ES-I3 (cell line): ENCODE measurements around the gene DDX10.
"Not testable (repeated sequence)": the region's sequence is repeated elsewhere in the genome, so short reads cannot be mapped to it uniquely, and the experiment has no call there.

Experiments
- H3K36me3 ChIP-seq: 2 replicates; pipeline ENCODE4 v1.6.1; 2013; ENCODE audit warnings: mild to moderate bottlenecking, low read length, control low read depth, moderate library complexity; ENCODE audit not compliant: insufficient read depth
- H3K4me1 ChIP-seq: 2 replicates; pipeline ENCODE4 v1.6.1; 2013; ENCODE audit warnings: mild to moderate bottlenecking, control low read depth, low read length; ENCODE audit not compliant: insufficient read depth
- H3K9ac ChIP-seq: 2 replicates; pipeline ENCODE4 v1.6.1; 2013; ENCODE audit warnings: low read depth, mild to moderate bottlenecking, low read length, moderate library complexity
- H3K9me3 ChIP-seq: 2 replicates; pipeline ENCODE4 v1.6.1; 2013; ENCODE audit warnings: mild to moderate bottlenecking, low read length, moderate library complexity; ENCODE audit not compliant: control insufficient read depth, insufficient read depth

The DDX10 gene

GRCh38 chr11:108639146-108639545 is 25.7 kb upstream of the DDX10 start:
- Histone ChIP-seq H3K9ac (no peak overlapping the region), H3K9me3 (peaks cover 8% of the 10 kb centered on the region), H3K36me3 (no peaks in the 10 kb centered on the region), H3K4me1 (no peaks in the 10 kb centered on the region)

GRCh38 chr11:108641752-108642151 is 23.1 kb upstream of the DDX10 start:
- H3K9ac ChIP-seq, H3K4me1 ChIP-seq, H3K9me3 ChIP-seq, H3K36me3 ChIP-seq: not testable (repeated sequence)

- no peak overlapping the region for H3K9ac ChIP-seq
- no peaks in the 10 kb centered on the region for H3K36me3 ChIP-seq
- peaks cover 8% of the 10 kb centered on the region for H3K9me3 ChIP-seq
- no peaks in the 10 kb centered on the region; the same call in 1 of the 2 replicates for H3K4me1 ChIP-seq
These were observed 20.9 kb upstream of the DDX10 start for GRCh38 chr11:108643974-108644373.

GRCh38 chr11:108645970-108646369 is 18.9 kb upstream of the DDX10 start:
- H3K4me1 ChIP-seq: no peaks in the 10 kb centered on the region; the same call in 1 of the 2 replicates
- H3K36me3 ChIP-seq: no peaks in the 10 kb centered on the region
- H3K9ac ChIP-seq: no peak overlapping the region
- H3K9me3 ChIP-seq: peaks cover 6% of the 10 kb centered on the region

- Histone ChIP-seq H3K36me3 (no peaks in the 10 kb centered on the region), H3K9me3 (no peaks in the 10 kb centered on the region; the same call in 1 of the 2 replicates), H3K4me1 (no peaks in the 10 kb centered on the region; the same call in 1 of the 2 replicates), H3K9ac (no peak overlapping the region)
These were observed 17.5 kb upstream of the DDX10 start for GRCh38 chr11:108647387-108647700.

GRCh38 chr11:108647701-108648527 is 17.0 kb upstream of the DDX10 start:
- no peaks in the 10 kb centered on the region; the same call in 1 of the 2 replicates for H3K9me3 ChIP-seq
- no peaks in the 10 kb centered on the region; the same call in 1 of the 2 replicates for H3K4me1 ChIP-seq
- no peaks in the 10 kb centered on the region for H3K36me3 ChIP-seq
- H3K9ac ChIP-seq: no peak overlapping the region; the same call in 1 of the 2 replicates

- Histone ChIP-seq H3K4me1 (no peaks in the 10 kb centered on the region; the same call in 1 of the 2 replicates), H3K9me3 (no peaks in the 10 kb centered on the region; the same call in 1 of the 2 replicates)
These were observed 16.4 kb upstream of the DDX10 start for GRCh38 chr11:108648528-108648885.

GRCh38 chr11:108654100-108654499 is 10.8 kb upstream of the DDX10 start:
- not testable (repeated sequence) for H3K36me3 ChIP-seq, H3K9me3 ChIP-seq, H3K9ac ChIP-seq, H3K4me1 ChIP-seq

More at GRCh38 chr11:108648528-108648885, 16.4 kb upstream of the DDX10 start:
- no peak overlapping the region; the same call in 1 of the 2 replicates for H3K9ac ChIP-seq
- H3K36me3 ChIP-seq: no peaks in the 10 kb centered on the region

GRCh38 chr11:108654994-108655631 is 9.8 kb upstream of the DDX10 start:
- no peak overlapping the region for H3K9ac ChIP-seq
- no peaks in the 10 kb centered on the region for H3K4me1 ChIP-seq
- H3K36me3 ChIP-seq: no peaks in the 10 kb centered on the region
- H3K9me3 ChIP-seq: no peaks in the 10 kb centered on the region; the same call in 1 of the 2 replicates

- H3K4me1 ChIP-seq: peaks cover 12% of the 10 kb centered on the region
- 0 out of 2 replicates have a peak, but pooled peaks cover 3% of the 10 kb centered on the region for H3K36me3 ChIP-seq
- no peaks in the 10 kb centered on the region for H3K9me3 ChIP-seq
- no peak overlapping the region for H3K9ac ChIP-seq
These were observed 2.2 kb upstream of the DDX10 start for GRCh38 chr11:108662700-108663099.

- Histone ChIP-seq H3K4me1 (peaks cover 12% of the 10 kb centered on the region), H3K36me3 (0 out of 2 replicates have a peak, but pooled peaks cover 3% of the 10 kb centered on the region), H3K9me3 (no peaks in the 10 kb centered on the region), H3K9ac (no peak overlapping the region)
These were observed 1.6 kb upstream of the DDX10 start for GRCh38 chr11:108663154-108663877.

GRCh38 chr11:108666373-108666772 is 1.5 kb downstream of the DDX10 start:
- H3K9ac ChIP-seq: no peak overlapping the region

GRCh38 chr11:108669286-108669685 is 4.4 kb downstream of the DDX10 start:
- H3K4me1 ChIP-seq: peaks cover 21% of the 10 kb centered on the region
- 0 out of 2 replicates have a peak, but pooled peaks cover 3% of the 10 kb centered on the region for H3K36me3 ChIP-seq
- no peak overlapping the region for H3K9ac ChIP-seq
- no peaks in the 10 kb centered on the region for H3K9me3 ChIP-seq

More at GRCh38 chr11:108666373-108666772, 1.5 kb downstream of the DDX10 start:
- Histone ChIP-seq H3K9me3 (no peaks in the 10 kb centered on the region), H3K36me3 (0 out of 2 replicates have a peak, but pooled peaks cover 3% of the 10 kb centered on the region), H3K4me1 (peaks cover 21% of the 10 kb centered on the region)

- Histone ChIP-seq H3K9ac (no peak overlapping the region), H3K9me3 (no peaks in the 10 kb centered on the region), H3K4me1 (peaks cover 21% of the 10 kb centered on the region), H3K36me3 (0 out of 2 replicates have a peak, but pooled peaks cover 3% of the 10 kb centered on the region)
These were observed 4.8 kb downstream of the DDX10 start for GRCh38 chr11:108669711-108670110.
